Astrocyte (in vitro differentiated cells and primary cell): ENCODE data around the gene USP36. TPM values are rescaled to one million over a fixed set of nuclear protein-coding genes. Genes with fewer than 3 reads are reported as not detected.

ENCODE experiments used
- DNase-seq: peaks from one replicate; pipeline ENCODE4 v3.0.0-alpha.2; 2010; ENCODE audit warnings: low read depth
- FAIRE-seq: peaks from 2 replicates; lab custom pipeline; 2011; peaks lifted over from hg19 to GRCh38; lab: Jason Lieb, UNC
- H2AFZ ChIP-seq: 2 replicates; pipeline ENCODE4 v1.6.0; 2012; ENCODE audit warnings: low read depth, low read length, inconsistent platforms
- H3K27ac ChIP-seq: 2 replicates; pipeline ENCODE4 v1.5.1; 2011; ENCODE audit warnings: low read depth, low read length, inconsistent platforms
- H3K27me3 ChIP-seq: 2 replicates; pipeline ENCODE4 v1.6.0; 2011; ENCODE audit warnings: low read length, inconsistent platforms; ENCODE audit not compliant: insufficient read depth
- H3K36me3 ChIP-seq: 2 replicates; pipeline ENCODE4 v1.5.1; 2011; ENCODE audit warnings: low read length, inconsistent platforms; ENCODE audit not compliant: insufficient read depth
- H3K4me1 ChIP-seq: 2 replicates; pipeline ENCODE4 v1.5.1; 2011; ENCODE audit warnings: low read length, inconsistent platforms; ENCODE audit not compliant: insufficient read depth
- H3K4me2 ChIP-seq: 2 replicates; pipeline ENCODE4 v1.6.0; 2012; ENCODE audit warnings: low read length, inconsistent platforms
- H3K4me3 ChIP-seq: 2 replicates; pipeline ENCODE4 v1.5.1; 2011; ENCODE audit warnings: low read depth, mild to moderate bottlenecking, low read length, inconsistent platforms; ENCODE audit not compliant: insufficient read depth
- H3K79me2 ChIP-seq: 2 replicates; pipeline ENCODE4 v1.6.0; 2012; ENCODE audit warnings: mild to moderate bottlenecking, low read length, inconsistent platforms; ENCODE audit not compliant: insufficient read depth
- H3K9ac ChIP-seq: 2 replicates; pipeline ENCODE4 v1.6.0; 2012; ENCODE audit warnings: mild to moderate bottlenecking, low read length, inconsistent platforms
- H3K9me3 ChIP-seq: 2 replicates; pipeline ENCODE4 v1.5.1; 2012; ENCODE audit warnings: low read depth, mild to moderate bottlenecking, low read length, inconsistent platforms; ENCODE audit not compliant: insufficient read depth
- H4K20me1 ChIP-seq: 2 replicates; pipeline ENCODE4 v1.6.0; 2012; ENCODE audit warnings: low read length, inconsistent platforms; ENCODE audit not compliant: insufficient read depth
- H3K27ac Mint-ChIP-seq: one replicate; pipeline ENCODE4 v1.8.0; 2021; ENCODE audit warnings: mild to moderate bottlenecking, mixed read lengths; ENCODE audit not compliant: unreplicated experiment
- H3K27me3 Mint-ChIP-seq: one replicate; pipeline ENCODE4 v1.8.0; 2021; ENCODE audit warnings: low read depth, mixed read lengths; ENCODE audit not compliant: unreplicated experiment
- H3K36me3 Mint-ChIP-seq: one replicate; pipeline ENCODE4 v1.8.0; 2021; ENCODE audit warnings: low read depth, mixed read lengths; ENCODE audit not compliant: unreplicated experiment
- H3K4me1 Mint-ChIP-seq: one replicate; pipeline ENCODE4 v1.8.0; 2021; ENCODE audit warnings: low read depth, mixed read lengths; ENCODE audit not compliant: unreplicated experiment
- H3K4me3 Mint-ChIP-seq: one replicate; pipeline ENCODE4 v1.8.0; 2021; ENCODE audit warnings: mild to moderate bottlenecking, moderate library complexity, mixed read lengths; ENCODE audit not compliant: unreplicated experiment
- H3K9me3 Mint-ChIP-seq: one replicate; pipeline ENCODE4 v1.8.0; 2021; ENCODE audit warnings: mild to moderate bottlenecking, mixed read lengths; ENCODE audit not compliant: unreplicated experiment
- EZH2 ChIP-seq: IDR thresholded peaks from 2 replicates; pipeline ENCODE4 v1.6.1; 2012; ENCODE audit warnings: mild to moderate bottlenecking, low read length, inconsistent platforms; ENCODE audit not compliant: insufficient read depth
- total RNA-seq: library from RNA; stranded (reverse); gene quantifications from 2 replicates; pipeline ENCODE4 v1.2.1, GENCODE V29; 2021
- TF ChIP-seq, protein P1 (sequence below): IDR thresholded peaks from 2 replicates; pipeline ENCODE4 v1.5.1; 2011; ENCODE audit warnings: low read depth, mild to moderate bottlenecking, inconsistent platforms, low read length, moderate library complexity; ENCODE audit not compliant: insufficient read depth

USP36 gene
- total RNA-seq, 1 donor from 2014 or later = 51.0 TPM

DNA sequence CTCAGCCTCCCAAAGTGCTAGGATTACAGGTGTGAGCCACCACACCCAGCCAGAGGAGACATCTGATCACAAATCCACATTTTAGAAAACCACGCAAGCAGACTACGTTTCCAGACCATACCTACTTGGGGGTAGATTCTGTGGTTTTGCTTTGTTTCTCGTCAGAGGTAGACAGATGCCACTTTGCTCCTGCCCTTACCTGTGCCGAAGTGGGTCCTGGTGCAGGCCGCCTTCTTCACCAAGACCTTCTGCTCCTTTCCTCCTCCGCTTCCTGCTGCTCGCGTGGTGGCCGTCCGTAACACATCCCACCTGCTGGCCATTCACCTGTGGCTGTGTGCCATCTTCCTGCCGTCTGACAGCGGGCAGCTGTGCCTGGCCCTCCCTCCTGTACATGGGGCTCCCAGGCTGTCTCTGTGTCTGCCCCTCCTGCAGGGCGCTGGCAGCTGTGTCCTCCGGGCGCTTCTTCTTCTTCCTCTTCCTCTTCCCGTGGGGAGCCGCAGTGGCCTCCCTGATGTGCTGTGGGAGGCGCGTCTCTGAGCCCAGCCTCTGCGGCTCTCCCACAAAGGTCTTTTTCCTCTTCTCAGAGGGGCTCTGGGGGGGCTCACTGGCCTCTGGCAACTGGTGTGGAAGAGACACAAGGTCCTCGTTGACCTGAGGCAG is 37.3 kb downstream of the USP36 start:
- FAIRE-seq (no peak), DNase-seq (no peak)
- H3K27me3 Mint-ChIP-seq = no peaks in the 10 kb centered on the region
- Histone ChIP-seq H3K4me1 (no peaks in the 10 kb centered on the region), H3K79me2 (peaks cover 52% of the 10 kb centered on the region), H2AFZ (no peak overlapping the region), H3K9me3 (no peaks in the 10 kb centered on the region), H3K4me2 (no peak overlapping the region), H3K9ac (no peak overlapping the region), H3K27ac (no peak overlapping the region), H3K4me3 (no peak overlapping the region), H3K27me3 (no peaks in the 10 kb centered on the region), H3K36me3 (peaks cover 47% of the 10 kb centered on the region), H4K20me1 (peaks cover 52% of the 10 kb centered on the region)
- peaks cover 35% of the 10 kb centered on the region for H3K36me3 Mint-ChIP-seq
- H3K4me1 Mint-ChIP-seq = peaks cover 11% of the 10 kb centered on the region
- no peaks in the 10 kb centered on the region for H3K9me3 Mint-ChIP-seq
- H3K4me3 Mint-ChIP-seq = no peak overlapping the region
- TF ChIP-seq, protein P1, sequence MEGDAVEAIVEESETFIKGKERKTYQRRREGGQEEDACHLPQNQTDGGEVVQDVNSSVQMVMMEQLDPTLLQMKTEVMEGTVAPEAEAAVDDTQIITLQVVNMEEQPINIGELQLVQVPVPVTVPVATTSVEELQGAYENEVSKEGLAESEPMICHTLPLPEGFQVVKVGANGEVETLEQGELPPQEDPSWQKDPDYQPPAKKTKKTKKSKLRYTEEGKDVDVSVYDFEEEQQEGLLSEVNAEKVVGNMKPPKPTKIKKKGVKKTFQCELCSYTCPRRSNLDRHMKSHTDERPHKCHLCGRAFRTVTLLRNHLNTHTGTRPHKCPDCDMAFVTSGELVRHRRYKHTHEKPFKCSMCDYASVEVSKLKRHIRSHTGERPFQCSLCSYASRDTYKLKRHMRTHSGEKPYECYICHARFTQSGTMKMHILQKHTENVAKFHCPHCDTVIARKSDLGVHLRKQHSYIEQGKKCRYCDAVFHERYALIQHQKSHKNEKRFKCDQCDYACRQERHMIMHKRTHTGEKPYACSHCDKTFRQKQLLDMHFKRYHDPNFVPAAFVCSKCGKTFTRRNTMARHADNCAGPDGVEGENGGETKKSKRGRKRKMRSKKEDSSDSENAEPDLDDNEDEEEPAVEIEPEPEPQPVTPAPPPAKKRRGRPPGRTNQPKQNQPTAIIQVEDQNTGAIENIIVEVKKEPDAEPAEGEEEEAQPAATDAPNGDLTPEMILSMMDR = no peak
- TF ChIP-seq EZH2 = no peak
- no peak overlapping the region for H3K27ac Mint-ChIP-seq

DNA sequence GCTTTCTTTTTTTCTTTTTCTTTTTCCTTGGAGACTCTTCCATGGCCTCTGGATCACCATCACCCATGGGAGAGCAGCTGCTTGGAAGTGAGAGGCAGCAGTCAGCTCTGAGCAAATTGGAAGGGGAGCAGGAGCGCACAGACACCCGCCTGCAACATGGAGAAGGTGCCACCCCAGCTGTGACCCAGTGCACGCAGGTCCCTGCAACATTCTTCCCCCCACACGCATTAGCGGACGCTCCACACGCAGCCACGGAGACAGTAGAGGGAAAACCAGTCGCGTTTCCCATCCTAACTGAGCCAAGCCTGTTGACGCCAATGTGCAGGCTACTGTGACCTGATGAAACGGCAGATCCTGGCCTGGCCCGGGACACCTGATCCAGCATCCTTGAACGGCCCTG is 38.2 kb downstream of the USP36 start:
- Mint-ChIP-seq H3K9me3 (no peaks in the 10 kb centered on the region), H3K27me3 (no peaks in the 10 kb centered on the region), H3K4me3 (no peak overlapping the region), H3K36me3 (peaks cover 29% of the 10 kb centered on the region), H3K27ac (no peak overlapping the region), H3K4me1 (peaks cover 11% of the 10 kb centered on the region)
- no peak overlapping the region for H3K4me3 ChIP-seq
- DNase-seq (no peak), FAIRE-seq (no peak)
- no peak overlapping the region for H2AFZ ChIP-seq
- no peak overlapping the region for H3K4me2 ChIP-seq
- H3K79me2 ChIP-seq = peaks cover 51% of the 10 kb centered on the region
- peaks cover 59% of the 10 kb centered on the region for H4K20me1 ChIP-seq
- no peaks in the 10 kb centered on the region for H3K9me3 ChIP-seq
- H3K9ac ChIP-seq = no peak overlapping the region
- H3K36me3 ChIP-seq = peaks cover 47% of the 10 kb centered on the region
- H3K4me1 ChIP-seq = no peaks in the 10 kb centered on the region
- no peak overlapping the region for H3K27ac ChIP-seq
- TF ChIP-seq EZH2 = no peak
- TF ChIP-seq, protein P1 = no peak
- no peaks in the 10 kb centered on the region for H3K27me3 ChIP-seq

DNA sequence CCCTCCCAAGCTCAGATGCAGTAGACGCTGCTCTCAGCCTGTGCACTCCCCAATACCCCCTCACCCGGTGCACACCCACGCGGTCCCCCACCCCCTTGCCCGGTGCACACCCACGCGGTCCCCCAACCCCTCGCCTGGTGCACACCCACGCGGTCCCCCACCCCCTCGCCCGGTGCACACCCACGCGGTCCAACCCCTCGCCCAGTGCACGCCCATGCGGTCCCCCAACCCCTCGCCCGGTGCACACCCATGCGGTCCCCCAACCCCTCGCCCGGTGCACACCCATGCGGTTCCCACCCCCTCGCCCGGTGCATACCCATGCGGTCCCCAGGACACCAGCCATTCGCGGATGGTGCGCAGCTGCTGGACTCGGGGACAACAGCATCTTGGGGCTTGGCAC is 38.6 kb downstream of the USP36 start:
- Histone ChIP-seq H3K79me2 (peaks cover 48% of the 10 kb centered on the region), H3K4me2 (no peak overlapping the region), H3K4me3 (no peak overlapping the region), H2AFZ (no peak overlapping the region), H3K9me3 (no peaks in the 10 kb centered on the region), H3K36me3 (peaks cover 47% of the 10 kb centered on the region), H4K20me1 (peaks cover 58% of the 10 kb centered on the region), H3K9ac (no peak overlapping the region), H3K27ac (no peak overlapping the region), H3K27me3 (no peaks in the 10 kb centered on the region), H3K4me1 (no peaks in the 10 kb centered on the region)
- peaks cover 29% of the 10 kb centered on the region for H3K36me3 Mint-ChIP-seq
- DNase-seq (no peak), FAIRE-seq (no peak)
- peaks cover 11% of the 10 kb centered on the region for H3K4me1 Mint-ChIP-seq
- no peaks in the 10 kb centered on the region for H3K9me3 Mint-ChIP-seq
- TF ChIP-seq, protein P1 = no peak
- no peak for TF ChIP-seq EZH2
- no peak overlapping the region for H3K27ac Mint-ChIP-seq
- H3K27me3 Mint-ChIP-seq = no peaks in the 10 kb centered on the region
- H3K4me3 Mint-ChIP-seq = no peak overlapping the region
